Sigmoid colon (tissue), 7 donors: ENCODE measurements around the gene HORMAD2. TPM values are rescaled to one million over a fixed set of nuclear protein-coding genes. Genes with fewer than 3 reads are reported as not detected.

Source experiments
- DNase-seq: peaks from one replicate; pipeline ENCODE4 v3.0.0-alpha.2; 2019
- H3K27ac ChIP-seq, 4 donors: fragments of 200-600 bp; sonication (generic); one replicate each; pipeline ENCODE4 v1.5.1; 2016 to 2019; ENCODE audit warnings: mild to moderate bottlenecking in 1 of 4
- H3K27me3 ChIP-seq, 3 donors: fragments of 200-600 bp; sonication (generic); one replicate each; pipeline ENCODE4 v1.5.1; 2019; ENCODE audit warnings: mild to moderate bottlenecking in 1 of 3
- H3K36me3 ChIP-seq, 4 donors: fragments of 200-600 bp; sonication (generic); one replicate each; pipeline ENCODE4 v1.5.1; 2016 to 2019
- H3K4me1 ChIP-seq, 4 donors: fragments of 200-600 bp; sonication (generic); one replicate each; pipeline ENCODE4 v1.5.1; 2017 to 2019
- H3K4me3 ChIP-seq, 4 donors: fragments of 200-600 bp; sonication (generic); one replicate each; pipeline ENCODE4 v1.5.1; 2017 to 2019; ENCODE audit warnings: mild to moderate bottlenecking in 2 of 4, moderate library complexity in 1 of 4
- H3K9me3 ChIP-seq, 4 donors: fragments of 200-600 bp in 3 of 4; sonication (generic) in 3 of 4; one replicate each; pipeline versions ENCODE4 v1.5.1 to v1.6.1; 2013 to 2019
- CTCF ChIP-seq, 4 experiments: fragments of 450-650 bp in 3 of 4; fragments of 200-600 bp in 1 of 4; IDR thresholded peaks; one replicate each; pipeline ENCODE4 v1.5.1; 2016 to 2019; ENCODE audit warnings: antibody characterized with exemption in 4 of 4, mild to moderate bottlenecking in 3 of 4, moderate library complexity in 2 of 4
- EP300 ChIP-seq, 4 donors: sonication (generic); formaldehyde crosslinking; IDR thresholded peaks; one replicate each; pipeline ENCODE4 v1.6.1; 2017; ENCODE audit warnings: antibody characterized with exemption in 4 of 4
- POLR2A ChIP-seq, 2 donors: fragments of 450-650 bp; IDR thresholded peaks; one replicate each; pipeline ENCODE4 v1.6.1; 2016; ENCODE audit warnings: antibody characterized with exemption in 2 of 2, mild to moderate bottlenecking in 2 of 2, moderate library complexity in 2 of 2
- POLR2AphosphoS5 ChIP-seq, 4 donors: sonication (generic); formaldehyde crosslinking; IDR thresholded peaks; one replicate each; pipeline ENCODE4 v1.6.1; 2017; ENCODE audit warnings: antibody characterized with exemption in 4 of 4
- WGBS, 2 donors: extraction: QIAGEN DNeasy Blood & Tissue Kit; methylation state at CpG; one replicate each; pipeline ENCODE4 v1.1.7; 2013; 5-methylcytosine and 5-hydroxymethylcytosine counted together
- intact Hi-C: fragments of 100-400 bp; cut with DNase I; formaldehyde crosslinking; loops from one replicate; pipeline ENCODE4 v1.15.1; 2023
- polyA plus RNA-seq, 3 donors: library from polyadenylated mRNA; stranded (reverse); fragments of 200-250 nt; gene quantifications; one replicate each; pipeline ENCODE4 v1.2.3, GENCODE V29; 2013
- total RNA-seq, 4 donors: library from RNA; depleted of rRNA; stranded (reverse); fragments of >200 nt; gene quantifications; one replicate each; pipeline ENCODE4 v1.1.0, GENCODE V29; 2016
- donor health status: healthy with polysubstance abuse.
- donor health status: Bipolar disorder and iron deficiency.
- donor health status: healthy.

HORMAD2 gene
- total and polyA plus RNA-seq, 7 donors: not detected

- Histone ChIP-seq H3K4me1 (peaks cover 0 to 23% (median 19%) of the 10 kb centered on the region in 4 donors), H3K4me3 (no peak overlapping the region), H3K27ac (no peak overlapping the region), H3K36me3 (no peaks in the 10 kb centered on the region), H3K9me3 (no peaks in the 10 kb centered on the region), H3K27me3 (no peaks in the 10 kb centered on the region)
- DNase-seq: no peak
- WGBS, 2 donors: 84 to 92% methylated on average over 3 of the region's 3 CpGs
- intact Hi-C loops: no loop called here
- TF ChIP-seq CTCF (IDR thresholded peaks at IDR 0.05) (no peak), EP300 (IDR thresholded peaks at IDR 0.05) (no peak), POLR2AphosphoS5 (IDR thresholded peaks at IDR 0.05) (no peak), POLR2A (IDR thresholded peaks at IDR 0.05) (no peak)
These were observed 112.9 kb downstream of the HORMAD2 start for GRCh38 chr22:30193031-30193775.

- 70 to 80% methylated on average over 5 of the region's 5 CpGs for WGBS, 2 donors
- H3K27ac ChIP-seq: peak overlapping the region; percentile 61 to 73 (median 70)
- H3K27me3 ChIP-seq: no peaks in the 10 kb centered on the region
- peaks cover 0 to 23% (median 19%) of the 10 kb centered on the region in 4 donors for H3K4me1 ChIP-seq
- TF ChIP-seq EP300 (IDR thresholded peaks at IDR 0.05) (no peak), CTCF (IDR thresholded peaks at IDR 0.05) (no peak), POLR2AphosphoS5 (IDR thresholded peaks at IDR 0.05) (no peak), POLR2A (IDR thresholded peaks at IDR 0.05) (no peak)
- intact Hi-C loops: loop anchor here (5.0 kb wide), 1 partner anchor 52 kb away; the partner anchor contains the start of gene LIF
- H3K4me3 ChIP-seq: peak overlapping the region in 1 of 4 donors; percentile 2
- no peaks in the 10 kb centered on the region for H3K36me3 ChIP-seq
- DNase-seq: no peak
- no peaks in the 10 kb centered on the region for H3K9me3 ChIP-seq
These were observed 115.2 kb downstream of the HORMAD2 start for GRCh38 chr22:30195245-30196140.

- H3K36me3 ChIP-seq: no peaks in the 10 kb centered on the region
- WGBS, 2 donors: 17 to 27% methylated on average over 11 of the region's 11 CpGs
- DNase-seq: peak; percentile 92
- H3K4me1 ChIP-seq: peaks cover 0 to 23% (median 19%) of the 10 kb centered on the region in 4 donors
- no peaks in the 10 kb centered on the region for H3K27me3 ChIP-seq
- intact Hi-C loops: loop anchor here (5.0 kb wide), 1 partner anchor 51 kb away; the partner anchor contains the start of gene LIF
- no peaks in the 10 kb centered on the region for H3K9me3 ChIP-seq
- H3K4me3 ChIP-seq: peak overlapping the region in 1 of 4 donors; percentile 2
- TF ChIP-seq EP300 (IDR thresholded peaks at IDR 0.05) (peak in 1 of 4 donors; percentile 14), CTCF (IDR thresholded peaks at IDR 0.05) (no peak), POLR2A (IDR thresholded peaks at IDR 0.05) (no peak), POLR2AphosphoS5 (IDR thresholded peaks at IDR 0.05) (peak in 2 of 4 donors; percentile 27 to 53)
- H3K27ac ChIP-seq: peak overlapping the region; percentile 61 to 73 (median 70)
These were observed 116.0 kb downstream of the HORMAD2 start for GRCh38 chr22:30196141-30196879.

GRCh38 chr22:30196880-30197336 lies 116.6 kb downstream of the HORMAD2 start:
- no peaks in the 10 kb centered on the region for H3K27me3 ChIP-seq
- TF ChIP-seq EP300 (IDR thresholded peaks at IDR 0.05) (no peak), CTCF (IDR thresholded peaks at IDR 0.05) (no peak), POLR2A (IDR thresholded peaks at IDR 0.05) (no peak), POLR2AphosphoS5 (IDR thresholded peaks at IDR 0.05) (no peak)
- WGBS, 2 donors: 8 to 15% methylated on average over 2 of the region's 2 CpGs
- H3K9me3 ChIP-seq: no peaks in the 10 kb centered on the region
- H3K4me1 ChIP-seq: peaks cover 0 to 23% (median 19%) of the 10 kb centered on the region in 4 donors
- no peaks in the 10 kb centered on the region for H3K36me3 ChIP-seq
- intact Hi-C loops: loop anchor here (5.0 kb wide), 1 partner anchor 50 kb away; the partner anchor contains the start of gene LIF
- H3K4me3 ChIP-seq: no peak overlapping the region
- H3K27ac ChIP-seq: peak overlapping the region; percentile 61 to 73 (median 70)
- DNase-seq: no peak
